HG03045 (cell line): ENCODE data around the gene ERC2.
A peak's percentile ranks its signal among the peaks of the same experiment; 100 is the strongest.

Source experiments
- ATAC-seq: cut with Tn5 transposase; IDR thresholded peaks from one replicate; pipeline ENCODE4 v1.9.1; 2021; ENCODE audit warnings: mild to moderate bottlenecking, moderate library complexity; ENCODE audit not compliant: unreplicated experiment

Gene ERC2

GRCh38 chr3:55728461-55729100, 739.7 kb downstream of the ERC2 start:
- ATAC-seq = no peak

GRCh38 chr3:55726501-55726775, 741.8 kb downstream of the ERC2 start:
- ATAC-seq = no peak

- peak; percentile 37 for ATAC-seq
Observed at GRCh38 chr3:55725681-55726500, 742.4 kb downstream of the ERC2 start.

- peak; percentile 70 for ATAC-seq
Observed at GRCh38 chr3:55724821-55725220, 743.4 kb downstream of the ERC2 start.

- no peak for ATAC-seq
Observed at GRCh38 chr3:55724407-55724784, 743.9 kb downstream of the ERC2 start.

- ATAC-seq = no peak
Observed at GRCh38 chr3:55723653-55724406, 744.4 kb downstream of the ERC2 start.

GRCh38 chr3:55721716-55722484, 746.4 kb downstream of the ERC2 start:
- no peak for ATAC-seq

- no peak for ATAC-seq
Observed at GRCh38 chr3:55720614-55721013, 747.7 kb downstream of the ERC2 start.

GRCh38 chr3:55719508-55719907, 748.8 kb downstream of the ERC2 start:
- ATAC-seq = no peak

- no peak for ATAC-seq
Observed at GRCh38 chr3:55719006-55719405, 749.3 kb downstream of the ERC2 start.

GRCh38 chr3:55718521-55718921, 749.7 kb downstream of the ERC2 start:
- no peak for ATAC-seq

GRCh38 chr3:55718074-55718473, 750.2 kb downstream of the ERC2 start:
- ATAC-seq = no peak

GRCh38 chr3:55717481-55717880, 750.8 kb downstream of the ERC2 start:
- no peak for ATAC-seq

GRCh38 chr3:55716611-55717225, 751.5 kb downstream of the ERC2 start:
- ATAC-seq = no peak

- no peak for ATAC-seq
Observed at GRCh38 chr3:55716044-55716443, 752.2 kb downstream of the ERC2 start.

- no peak for ATAC-seq
Observed at GRCh38 chr3:55714057-55714456, 754.2 kb downstream of the ERC2 start.

- ATAC-seq = no peak
Observed at GRCh38 chr3:55711646-55712045, 756.6 kb downstream of the ERC2 start.

GRCh38 chr3:55709411-55710012, 758.8 kb downstream of the ERC2 start:
- no peak for ATAC-seq

- ATAC-seq = no peak
Observed at GRCh38 chr3:55708921-55709320, 759.3 kb downstream of the ERC2 start.

GRCh38 chr3:55708242-55708641, 760.0 kb downstream of the ERC2 start:
- ATAC-seq = no peak
